Measurements from ENCODE around the gene GREB1L.

GREB1L gene

DNA sequence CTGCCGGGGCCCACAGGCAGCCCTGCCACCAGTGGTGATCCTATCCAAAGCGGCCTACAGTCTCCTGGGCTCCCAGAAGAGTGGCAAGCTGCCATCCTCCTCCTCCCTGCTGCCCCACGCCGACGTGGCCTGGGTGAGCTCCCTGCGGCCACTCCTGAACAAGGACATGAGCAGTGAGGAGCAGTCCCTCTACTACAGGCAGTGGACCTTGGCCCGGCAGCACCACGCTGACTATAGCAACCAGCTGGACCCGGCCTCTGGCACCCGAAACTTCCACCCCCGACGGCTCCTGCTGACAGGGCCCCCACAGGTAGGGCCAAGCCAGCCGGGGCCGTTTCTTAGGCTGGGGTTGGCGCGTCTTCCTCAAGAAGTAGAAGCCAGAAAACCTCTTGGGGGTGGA is 258.0 kb downstream of the GREB1L start:
- no peak overlapping the region for H3K27ac ChIP-seq
- TF ChIP-seq, protein P1, sequence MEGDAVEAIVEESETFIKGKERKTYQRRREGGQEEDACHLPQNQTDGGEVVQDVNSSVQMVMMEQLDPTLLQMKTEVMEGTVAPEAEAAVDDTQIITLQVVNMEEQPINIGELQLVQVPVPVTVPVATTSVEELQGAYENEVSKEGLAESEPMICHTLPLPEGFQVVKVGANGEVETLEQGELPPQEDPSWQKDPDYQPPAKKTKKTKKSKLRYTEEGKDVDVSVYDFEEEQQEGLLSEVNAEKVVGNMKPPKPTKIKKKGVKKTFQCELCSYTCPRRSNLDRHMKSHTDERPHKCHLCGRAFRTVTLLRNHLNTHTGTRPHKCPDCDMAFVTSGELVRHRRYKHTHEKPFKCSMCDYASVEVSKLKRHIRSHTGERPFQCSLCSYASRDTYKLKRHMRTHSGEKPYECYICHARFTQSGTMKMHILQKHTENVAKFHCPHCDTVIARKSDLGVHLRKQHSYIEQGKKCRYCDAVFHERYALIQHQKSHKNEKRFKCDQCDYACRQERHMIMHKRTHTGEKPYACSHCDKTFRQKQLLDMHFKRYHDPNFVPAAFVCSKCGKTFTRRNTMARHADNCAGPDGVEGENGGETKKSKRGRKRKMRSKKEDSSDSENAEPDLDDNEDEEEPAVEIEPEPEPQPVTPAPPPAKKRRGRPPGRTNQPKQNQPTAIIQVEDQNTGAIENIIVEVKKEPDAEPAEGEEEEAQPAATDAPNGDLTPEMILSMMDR (conservative IDR thresholded peaks at IDR 0.05): no peak
- TF ChIP-seq ZFX (IDR thresholded peaks at IDR 0.05): no peak

DNA sequence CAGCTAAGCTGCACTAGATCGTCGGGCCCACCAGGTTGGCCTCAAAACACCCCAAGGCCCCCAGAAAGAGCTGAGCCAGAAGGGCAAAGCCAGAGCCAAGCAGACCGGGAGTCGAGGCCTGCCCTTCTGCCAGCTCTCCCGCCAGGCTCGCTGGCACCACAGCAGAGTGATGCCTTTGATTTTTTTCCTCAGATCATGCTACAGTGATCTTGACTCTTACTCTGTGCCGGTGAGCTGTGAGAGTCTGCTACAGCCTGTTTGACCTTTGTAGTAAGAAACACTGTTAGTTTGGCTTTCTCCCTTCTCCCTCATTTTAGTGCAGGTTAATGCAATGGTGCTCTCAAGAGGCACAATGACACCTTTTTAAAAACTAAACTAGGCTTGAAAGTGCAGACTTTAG is 260.6 kb downstream of the GREB1L start:
- H3K27ac ChIP-seq: no peak overlapping the region
- no peak for TF ChIP-seq ZFX (IDR thresholded peaks at IDR 0.05)
- TF ChIP-seq, protein P1 (conservative IDR thresholded peaks at IDR 0.05): no peak

DNA sequence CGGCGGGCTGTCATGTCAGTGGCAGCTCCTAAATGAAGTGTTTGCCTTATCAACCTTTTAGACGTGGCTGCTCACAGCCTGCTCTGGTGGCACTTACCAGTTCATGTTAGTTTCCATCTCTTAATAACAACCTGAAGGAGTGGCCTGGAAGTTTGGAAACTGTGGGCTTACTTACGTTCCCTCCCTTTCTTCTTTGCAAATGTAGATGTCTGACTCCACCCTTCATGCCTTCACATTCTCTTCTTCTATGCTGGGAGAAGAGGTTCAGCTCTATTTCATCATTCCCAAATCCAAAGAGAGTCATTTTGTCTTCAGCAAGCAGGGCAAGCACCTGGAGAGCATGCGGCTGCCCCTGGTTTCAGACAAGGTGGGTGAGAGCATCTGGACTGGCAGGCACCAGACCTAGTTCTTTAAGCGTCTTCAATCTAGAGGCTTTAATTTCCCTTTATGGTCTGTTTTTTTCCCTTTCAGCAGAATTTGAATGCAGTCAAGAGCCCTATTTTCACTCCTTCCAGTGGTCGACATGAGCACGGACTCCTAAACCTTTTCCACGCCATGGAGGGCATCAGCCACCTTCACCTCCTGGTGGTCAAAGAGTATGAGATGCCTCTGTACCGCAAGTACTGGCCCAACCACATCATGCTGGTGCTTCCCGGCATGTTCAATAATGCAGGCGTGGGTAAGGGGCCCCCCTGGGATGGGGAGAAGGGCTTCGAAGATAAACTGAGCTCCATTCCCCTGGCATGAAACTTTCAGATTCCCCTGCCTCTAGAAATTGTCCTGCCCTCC is 266.1 kb downstream of the GREB1L start:
- TF ChIP-seq, protein P1 (conservative IDR thresholded peaks at IDR 0.05): no peak
- TF ChIP-seq ZFX (IDR thresholded peaks at IDR 0.05): no peak
- no peak overlapping the region for H3K27ac ChIP-seq

DNA sequence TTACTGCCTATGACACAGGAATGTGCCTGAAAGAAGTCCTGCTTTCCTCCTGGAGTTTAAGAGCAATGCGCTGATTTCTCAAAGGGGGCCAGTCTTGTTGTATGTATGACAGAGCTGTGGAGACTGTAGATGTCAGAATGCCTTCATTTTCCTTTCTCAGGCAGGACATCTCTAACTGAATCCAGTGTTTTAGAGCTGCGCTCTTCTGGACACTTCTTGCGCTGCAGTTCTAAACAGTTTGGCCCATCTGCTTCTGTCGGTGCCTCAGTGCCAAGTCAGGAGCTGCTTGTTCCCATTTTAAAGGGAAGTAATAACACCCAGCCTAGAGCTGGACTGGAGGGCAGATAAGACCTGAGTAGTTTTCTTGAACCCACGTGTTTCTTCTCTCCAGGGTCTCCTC is 267.0 kb downstream of the GREB1L start:
- no peak for TF ChIP-seq ZFX (IDR thresholded peaks at IDR 0.05)
- TF ChIP-seq, protein P1 (conservative IDR thresholded peaks at IDR 0.05): no peak; the same call in 1 of the 2 replicates
- H3K27ac ChIP-seq: no peak overlapping the region

DNA sequence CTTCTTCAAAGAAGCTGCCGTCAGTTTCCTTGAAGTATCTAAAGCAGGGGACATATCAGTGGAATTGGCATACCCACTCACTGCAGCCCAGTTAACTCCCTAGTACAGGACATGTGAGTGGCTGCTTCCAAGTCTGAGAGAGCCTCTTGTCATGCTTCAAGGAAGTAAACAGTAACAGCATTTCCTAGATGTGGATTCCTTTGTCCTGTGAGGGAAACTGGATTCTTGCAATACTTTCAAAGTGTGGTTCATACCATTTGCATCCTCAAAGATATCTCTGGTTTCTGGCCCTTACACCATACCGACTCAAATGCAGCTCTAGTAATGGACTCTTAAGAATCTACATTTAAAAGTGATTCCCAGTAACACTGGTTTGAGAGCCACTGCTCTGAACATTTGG is 271.3 kb downstream of the GREB1L start:
- H3K27ac ChIP-seq: no peak overlapping the region
- TF ChIP-seq, protein P1 (conservative IDR thresholded peaks at IDR 0.05): no peak

DNA sequence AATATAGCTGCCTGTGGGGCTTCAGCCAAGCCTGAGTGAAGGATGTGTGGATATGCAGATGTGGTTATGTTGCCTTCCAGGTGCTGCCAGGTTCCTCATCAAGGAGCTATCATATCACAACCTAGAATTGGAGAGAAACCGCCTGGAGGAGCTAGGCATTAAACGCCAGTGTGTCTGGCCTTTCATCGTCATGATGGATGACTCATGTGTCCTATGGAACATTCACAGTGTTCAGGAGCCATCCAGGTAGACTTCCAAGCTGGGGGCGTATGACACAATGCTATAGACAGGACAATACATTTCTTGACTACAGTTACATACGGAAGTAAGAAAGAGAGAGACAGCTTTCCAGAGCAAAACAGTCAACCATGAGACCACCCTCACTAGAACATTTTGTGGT is 271.7 kb downstream of the GREB1L start:
- no peak overlapping the region for H3K27ac ChIP-seq
- TF ChIP-seq, protein P1 (conservative IDR thresholded peaks at IDR 0.05): no peak
- TF ChIP-seq ZFX (IDR thresholded peaks at IDR 0.05): no peak

DNA sequence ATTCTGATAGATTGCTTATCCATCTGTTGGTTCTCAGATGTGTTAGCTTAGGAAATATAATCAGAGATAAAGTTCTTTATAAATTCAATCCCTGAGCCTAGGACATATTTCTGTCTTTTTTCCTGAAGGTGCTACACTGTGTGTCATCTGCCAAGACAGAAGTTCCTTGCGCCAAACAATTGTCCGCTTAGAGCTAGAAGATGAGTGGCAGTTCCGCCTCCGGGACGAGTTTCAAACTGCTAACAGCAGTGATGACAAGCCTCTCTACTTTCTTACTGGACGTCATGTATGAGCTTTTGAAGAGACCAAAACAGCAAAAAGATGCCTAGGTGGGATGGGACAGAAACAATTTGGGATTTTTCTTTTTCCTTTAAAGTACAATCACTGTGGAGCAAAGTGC is 280.5 kb downstream of the GREB1L start:
- TF ChIP-seq, protein P1 (conservative IDR thresholded peaks at IDR 0.05): no peak
- TF ChIP-seq ZFX (IDR thresholded peaks at IDR 0.05): no peak
- no peak overlapping the region for H3K27ac ChIP-seq
